Glutamatergic neuron (in vitro differentiated cells): ENCODE measurements around the gene CST5. TPM values are rescaled to one million over a fixed set of nuclear protein-coding genes. Genes with fewer than 3 reads are reported as not detected.

Experiments used
- DNase-seq: peaks from one replicate; pipeline ENCODE4 v3.0.0; 2022
- H3K27ac Mint-ChIP-seq: one replicate; pipeline ENCODE4 v1.8.0; 2020; ENCODE audit warnings: mild to moderate bottlenecking, mixed read lengths, inconsistent platforms; ENCODE audit not compliant: unreplicated experiment
- H3K27me3 Mint-ChIP-seq: one replicate; pipeline ENCODE4 v1.8.0; 2020; ENCODE audit warnings: mild to moderate bottlenecking, moderate library complexity, mixed read lengths, inconsistent platforms; ENCODE audit not compliant: unreplicated experiment
- H3K36me3 Mint-ChIP-seq: one replicate; pipeline ENCODE4 v1.8.0; 2020; ENCODE audit warnings: mild to moderate bottlenecking, mixed read lengths, inconsistent platforms; ENCODE audit not compliant: unreplicated experiment
- H3K4me1 Mint-ChIP-seq: one replicate; pipeline ENCODE4 v1.8.0; 2020; ENCODE audit warnings: mild to moderate bottlenecking, low read depth, mixed read lengths, inconsistent platforms; ENCODE audit not compliant: unreplicated experiment
- H3K4me3 Mint-ChIP-seq: one replicate; pipeline ENCODE4 v1.8.0; 2020; ENCODE audit warnings: mild to moderate bottlenecking, mixed read lengths, inconsistent platforms; ENCODE audit not compliant: unreplicated experiment
- H3K9me3 Mint-ChIP-seq: one replicate; pipeline ENCODE4 v1.8.0; 2020; ENCODE audit warnings: mild to moderate bottlenecking, moderate library complexity, mixed read lengths, inconsistent platforms; ENCODE audit not compliant: unreplicated experiment
- CTCF ChIP-seq: fragments of 200-600 bp; sonication (generic); IDR thresholded peaks from one replicate; pipeline ENCODE4 v1.5.0; 2021; ENCODE audit not compliant: partially characterized antibody, unreplicated experiment
- total RNA-seq: library from RNA; stranded (reverse); fragmentation: NEBNext Ultra II Directional; extraction: Animal tissue kit (Norgen Biotek cat#: 25700); gene quantifications from one replicate; pipeline ENCODE4 v1.2.1, GENCODE V29; 2021; ENCODE audit not compliant: unreplicated experiment

The CST5 gene
- total RNA-seq, 1 donor from 2014 or later = not detected

DNA sequence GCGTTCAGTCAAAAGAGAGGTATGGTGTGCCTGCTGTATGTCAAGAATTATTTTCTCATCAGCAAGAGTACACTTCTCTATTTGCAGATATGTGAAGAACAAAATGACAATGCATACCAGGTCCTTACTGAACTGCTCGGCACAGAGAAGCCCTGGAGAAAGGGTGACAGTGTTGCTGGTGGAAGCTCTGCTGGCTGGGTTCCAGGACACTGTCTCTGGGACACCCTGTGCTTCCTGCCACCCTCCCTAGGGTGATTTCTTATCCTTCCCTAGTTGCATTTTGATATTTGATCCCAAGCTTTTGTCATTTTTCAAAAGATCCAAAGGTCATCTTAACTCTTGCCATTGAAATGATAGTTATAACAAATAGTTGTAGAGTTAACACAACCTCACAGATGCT, 8.3 kb upstream of the CST5 start:
- Mint-ChIP-seq H3K9me3 (peaks cover 1% of the 10 kb centered on the region), H3K27ac (no peak overlapping the region), H3K4me1 (peaks cover 6% of the 10 kb centered on the region), H3K27me3 (peaks cover 3% of the 10 kb centered on the region), H3K4me3 (no peak overlapping the region), H3K36me3 (no peaks in the 10 kb centered on the region)
- no peak for TF ChIP-seq CTCF
- DNase-seq = no peak

DNA sequence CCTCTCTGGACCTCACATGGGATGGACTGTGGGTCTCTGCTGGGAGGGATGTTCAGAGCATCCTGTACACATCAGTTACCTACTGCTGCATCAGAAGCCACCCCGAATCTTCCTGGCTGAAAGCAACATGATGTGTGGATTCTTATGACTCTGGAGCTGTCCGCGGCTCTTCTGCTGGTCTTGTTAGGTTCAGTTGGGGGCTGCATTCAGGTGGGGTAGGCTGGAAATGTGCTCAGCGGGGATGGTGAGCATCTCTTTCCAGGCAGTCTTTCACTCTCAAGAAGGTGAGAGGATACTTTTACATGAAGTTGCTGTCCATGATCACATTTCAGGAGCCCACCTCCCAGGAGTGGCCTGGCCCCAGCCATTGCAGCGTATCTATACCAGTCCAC, 5.2 kb upstream of the CST5 start:
- H3K36me3 Mint-ChIP-seq = no peaks in the 10 kb centered on the region
- H3K9me3 Mint-ChIP-seq = peaks cover 3% of the 10 kb centered on the region

GRCh38 chr20:23884136-23884770, 4.7 kb upstream of the CST5 start:
- no peak for TF ChIP-seq CTCF
- H3K36me3 Mint-ChIP-seq = no peaks in the 10 kb centered on the region
- no peak overlapping the region for H3K4me3 Mint-ChIP-seq
- H3K4me1 Mint-ChIP-seq = peaks cover 8% of the 10 kb centered on the region
- DNase-seq = no peak
- H3K27me3 Mint-ChIP-seq = peaks cover 5% of the 10 kb centered on the region
- H3K27ac Mint-ChIP-seq = no peak overlapping the region
- H3K9me3 Mint-ChIP-seq = peaks cover 3% of the 10 kb centered on the region

More for the DNA sequence above, 5.2 kb upstream of the CST5 start:
- Mint-ChIP-seq H3K4me3 (no peak overlapping the region), H3K27me3 (peaks cover 5% of the 10 kb centered on the region), H3K4me1 (peaks cover 8% of the 10 kb centered on the region), H3K27ac (no peak overlapping the region)
- TF ChIP-seq CTCF = no peak
- DNase-seq = no peak

GRCh38 chr20:23881371-23881770, 1.8 kb upstream of the CST5 start:
- peaks cover 10% of the 10 kb centered on the region for H3K27me3 Mint-ChIP-seq
- H3K4me1 Mint-ChIP-seq = peaks cover 9% of the 10 kb centered on the region
- no peak overlapping the region for H3K27ac Mint-ChIP-seq
- peaks cover 7% of the 10 kb centered on the region for H3K9me3 Mint-ChIP-seq
- H3K36me3 Mint-ChIP-seq = no peaks in the 10 kb centered on the region
- no peak for TF ChIP-seq CTCF
- no peak for DNase-seq
- H3K4me3 Mint-ChIP-seq = no peak overlapping the region

GRCh38 chr20:23880417-23880816, 869 bp upstream of the CST5 start:
- Mint-ChIP-seq H3K4me1 (peaks cover 17% of the 10 kb centered on the region), H3K4me3 (no peak overlapping the region), H3K27me3 (peaks cover 10% of the 10 kb centered on the region), H3K9me3 (peaks cover 12% of the 10 kb centered on the region), H3K27ac (no peak overlapping the region), H3K36me3 (no peaks in the 10 kb centered on the region)
- DNase-seq = no peak
- TF ChIP-seq CTCF = no peak
